ENCODE measurements around the gene THSD4. TPM values are rescaled to one million over a fixed set of nuclear protein-coding genes. Genes with fewer than 3 reads are reported as not detected.
"Not testable (repeated sequence)": the region's sequence is repeated elsewhere in the genome, so short reads cannot be mapped to it uniquely, and the experiment has no call there.

THSD4 gene
- total and polyA plus RNA-seq, 4 donors = 6.0 to 42.4 (median 18.5) TPM

DNA sequence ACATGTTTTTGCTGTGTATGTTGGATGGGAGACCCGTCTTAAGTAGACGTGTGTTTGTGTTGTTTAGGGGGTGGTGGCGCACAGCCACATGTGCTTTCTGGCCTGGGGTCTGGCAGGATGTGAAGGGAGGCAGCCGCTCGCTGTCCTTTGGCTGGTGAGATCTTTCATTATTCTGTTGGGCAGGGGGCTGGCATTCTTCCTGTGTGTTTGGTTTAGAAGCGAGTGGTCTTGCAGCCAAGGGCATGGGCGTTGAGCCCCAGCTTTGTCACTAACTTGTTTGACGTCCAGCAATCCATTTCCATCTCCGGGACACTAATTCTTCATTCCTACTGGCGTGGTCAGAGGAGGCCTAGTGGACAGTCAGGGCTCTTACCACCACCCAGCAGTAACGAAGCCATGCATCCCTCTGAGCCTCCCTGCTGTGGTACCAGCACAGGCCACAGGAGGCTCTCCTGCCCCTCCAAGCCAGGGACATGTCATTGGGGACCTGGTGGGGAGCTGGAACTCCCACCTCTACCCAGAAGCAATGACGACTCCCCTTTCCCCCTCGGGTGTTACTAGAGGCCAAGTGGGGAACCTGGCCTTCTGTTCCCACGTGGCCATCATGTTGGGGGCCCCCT is 10.7 kb downstream of the THSD4 start:
- TF ChIP-seq, protein P1, sequence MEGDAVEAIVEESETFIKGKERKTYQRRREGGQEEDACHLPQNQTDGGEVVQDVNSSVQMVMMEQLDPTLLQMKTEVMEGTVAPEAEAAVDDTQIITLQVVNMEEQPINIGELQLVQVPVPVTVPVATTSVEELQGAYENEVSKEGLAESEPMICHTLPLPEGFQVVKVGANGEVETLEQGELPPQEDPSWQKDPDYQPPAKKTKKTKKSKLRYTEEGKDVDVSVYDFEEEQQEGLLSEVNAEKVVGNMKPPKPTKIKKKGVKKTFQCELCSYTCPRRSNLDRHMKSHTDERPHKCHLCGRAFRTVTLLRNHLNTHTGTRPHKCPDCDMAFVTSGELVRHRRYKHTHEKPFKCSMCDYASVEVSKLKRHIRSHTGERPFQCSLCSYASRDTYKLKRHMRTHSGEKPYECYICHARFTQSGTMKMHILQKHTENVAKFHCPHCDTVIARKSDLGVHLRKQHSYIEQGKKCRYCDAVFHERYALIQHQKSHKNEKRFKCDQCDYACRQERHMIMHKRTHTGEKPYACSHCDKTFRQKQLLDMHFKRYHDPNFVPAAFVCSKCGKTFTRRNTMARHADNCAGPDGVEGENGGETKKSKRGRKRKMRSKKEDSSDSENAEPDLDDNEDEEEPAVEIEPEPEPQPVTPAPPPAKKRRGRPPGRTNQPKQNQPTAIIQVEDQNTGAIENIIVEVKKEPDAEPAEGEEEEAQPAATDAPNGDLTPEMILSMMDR (IDR thresholded peaks at IDR 0.05; ENCODE audit: control extremely low read depth, extremely low read depth) = no peak
- peak overlapping the region in 1 of 2 donors; percentile 86 for H3K27ac ChIP-seq (ENCODE audit: low read depth in 1 of 2, low read length in 1 of 2)
- H3K36me3 ChIP-seq (ENCODE audit: control insufficient read depth in 4 of 4, insufficient read depth in 4 of 4, low read length in 4 of 4) = no peaks in the 10 kb centered on the region
- no peak for ATAC-seq (ENCODE audit: insufficient read depth, low FRiP score)
- DNase-seq = peak in 1 of 3 donors; percentile 23
- H3K27me3 ChIP-seq (ENCODE audit: control insufficient read depth in 3 of 3, insufficient read depth in 3 of 3, low read length in 2 of 3) = no peaks in the 10 kb centered on the region
- peaks cover 0 to 25% (median 7%) of the 10 kb centered on the region in 5 donors for H3K4me1 ChIP-seq (ENCODE audit: control insufficient read depth in 5 of 5, insufficient read depth in 5 of 5, low read length in 5 of 5)
- H3K4me3 ChIP-seq = no peak overlapping the region
- WGBS, 2 donors = 84 to 86% methylated on average over 14 of the region's 14 CpGs
- no peaks in the 10 kb centered on the region for H3K9me3 ChIP-seq (ENCODE audit: control insufficient read depth in 4 of 4, insufficient read depth in 3 of 4, low read length in 3 of 4)
- no peak overlapping the region for H3K9ac ChIP-seq (ENCODE audit: insufficient read depth in 1 of 2, low read length in 2 of 2)

DNA sequence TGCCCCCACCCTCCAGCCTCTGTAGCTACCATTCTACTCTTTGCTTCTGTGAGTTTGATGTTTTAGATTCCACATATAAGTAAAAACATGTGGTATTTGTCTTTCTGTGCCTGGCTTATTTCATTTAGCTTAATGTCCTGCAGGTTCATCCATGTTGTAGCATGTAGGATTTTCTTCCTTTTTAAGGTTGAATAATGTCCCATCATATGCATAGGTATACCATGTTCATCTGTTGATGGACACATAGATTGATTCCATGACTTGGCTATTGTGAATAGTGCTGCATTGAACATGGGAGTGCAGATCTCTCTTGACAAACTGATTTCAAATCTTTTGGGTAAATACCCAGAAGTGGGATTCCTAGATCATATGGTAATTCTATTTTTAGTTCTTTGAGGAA is 11.8 kb downstream of the THSD4 start:
- no peaks in the 10 kb centered on the region for H3K36me3 ChIP-seq (ENCODE audit: control insufficient read depth in 4 of 4, insufficient read depth in 4 of 4, low read length in 4 of 4)
- no peak for ATAC-seq (ENCODE audit: insufficient read depth, low FRiP score)

GRCh38 chr15:71128159-71128558 is 12.9 kb downstream of the THSD4 start:
- not testable (repeated sequence) for H3K9ac ChIP-seq (ENCODE audit: insufficient read depth in 1 of 2, low read length in 2 of 2); H3K27me3 ChIP-seq (ENCODE audit: control insufficient read depth in 3 of 3, insufficient read depth in 3 of 3, low read length in 2 of 3); ATAC-seq (ENCODE audit: insufficient read depth, low FRiP score); H3K36me3 ChIP-seq (ENCODE audit: control insufficient read depth in 4 of 4, insufficient read depth in 4 of 4, low read length in 4 of 4); H3K4me3 ChIP-seq; DNase-seq; H3K9me3 ChIP-seq (ENCODE audit: control insufficient read depth in 4 of 4, insufficient read depth in 3 of 4, low read length in 3 of 4)
- peak overlapping the region in 1 of 2 donors; percentile 43 for H3K27ac ChIP-seq (ENCODE audit: low read depth in 1 of 2, low read length in 1 of 2)
- 85 to 92% methylated on average over 6 of the region's 6 CpGs for WGBS, 2 donors
- peaks cover 0 to 20% (median 5%) of the 10 kb centered on the region in 5 donors for H3K4me1 ChIP-seq (ENCODE audit: control insufficient read depth in 5 of 5, insufficient read depth in 5 of 5, low read length in 5 of 5)

More for the DNA sequence above, 11.8 kb downstream of the THSD4 start:
- TF ChIP-seq, protein P1 (IDR thresholded peaks at IDR 0.05; ENCODE audit: control extremely low read depth, extremely low read depth) = no peak
- Histone ChIP-seq H3K4me3 (no peak overlapping the region), H3K4me1 (ENCODE audit: control insufficient read depth in 5 of 5, insufficient read depth in 5 of 5, low read length in 5 of 5) (peaks cover 0 to 25% (median 5%) of the 10 kb centered on the region in 5 donors), H3K27me3 (ENCODE audit: control insufficient read depth in 3 of 3, insufficient read depth in 3 of 3, low read length in 2 of 3) (no peaks in the 10 kb centered on the region), H3K27ac (ENCODE audit: low read depth in 1 of 2, low read length in 1 of 2) (no peak overlapping the region), H3K9me3 (ENCODE audit: control insufficient read depth in 4 of 4, insufficient read depth in 3 of 4, low read length in 3 of 4) (no peaks in the 10 kb centered on the region), H3K9ac (ENCODE audit: insufficient read depth in 1 of 2, low read length in 2 of 2) (no peak overlapping the region)
- no peak for DNase-seq

DNA sequence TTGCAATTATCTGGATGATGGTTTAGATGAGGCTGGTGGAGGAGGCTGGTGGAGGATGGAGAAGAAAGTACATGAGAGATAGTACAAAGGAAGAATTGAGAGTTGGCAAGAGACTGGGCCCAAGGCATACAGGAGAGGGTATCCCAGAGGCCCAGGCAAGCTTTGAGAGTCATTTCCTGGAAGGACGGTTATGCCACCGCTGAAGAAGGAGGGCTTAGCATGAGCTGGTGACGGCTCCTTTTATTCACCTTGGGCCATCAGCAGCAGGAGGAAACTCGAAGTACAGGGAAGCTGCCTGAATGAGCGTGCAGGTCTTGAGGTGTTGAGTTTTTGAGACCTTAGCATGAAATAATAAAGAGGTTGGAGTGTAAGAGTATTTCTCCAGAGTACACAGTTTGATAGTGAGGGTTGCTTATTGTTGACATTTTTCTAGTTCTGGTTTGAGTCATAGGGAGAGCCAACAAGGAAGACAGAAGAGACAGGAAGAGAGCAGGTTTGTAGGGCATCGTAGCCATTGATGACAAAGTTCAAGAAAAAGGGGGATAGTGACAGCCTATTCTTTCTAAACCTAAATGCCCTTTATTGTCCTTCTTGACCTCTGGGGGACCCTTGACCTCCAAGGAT is 13.8 kb downstream of the THSD4 start:
- Histone ChIP-seq H3K9me3 (ENCODE audit: control insufficient read depth in 4 of 4, insufficient read depth in 3 of 4, low read length in 3 of 4) (no peaks in the 10 kb centered on the region), H3K4me1 (ENCODE audit: control insufficient read depth in 5 of 5, insufficient read depth in 5 of 5, low read length in 5 of 5) (peaks cover 0 to 18% (median 5%) of the 10 kb centered on the region in 5 donors), H3K27ac (ENCODE audit: low read depth in 1 of 2, low read length in 1 of 2) (peak overlapping the region in 1 of 2 donors; percentile 43), H3K36me3 (ENCODE audit: control insufficient read depth in 4 of 4, insufficient read depth in 4 of 4, low read length in 4 of 4) (no peaks in the 10 kb centered on the region), H3K4me3 (no peak overlapping the region), H3K9ac (ENCODE audit: insufficient read depth in 1 of 2, low read length in 2 of 2) (no peak overlapping the region), H3K27me3 (ENCODE audit: control insufficient read depth in 3 of 3, insufficient read depth in 3 of 3, low read length in 2 of 3) (no peaks in the 10 kb centered on the region)
- DNase-seq = no peak
- TF ChIP-seq, protein P1 (IDR thresholded peaks at IDR 0.05; ENCODE audit: control extremely low read depth, extremely low read depth) = no peak
- WGBS, 2 donors = 85 to 88% methylated on average over 6 of the region's 6 CpGs
- no peak for ATAC-seq (ENCODE audit: insufficient read depth, low FRiP score)

Measured in lung (tissue), 12 donors.